ENCODE results near the gene IL27RA.

- no peak for TF ChIP-seq REST (IDR thresholded peaks at IDR 0.05)
- TF ChIP-seq JUNB (IDR thresholded peaks at IDR 0.05), result no peak
- no peak for TF ChIP-seq MAFK (IDR thresholded peaks at IDR 0.05; ENCODE audit: partially characterized antibody)
- no peak for TF ChIP-seq PHF8 (IDR thresholded peaks at IDR 0.05; ENCODE audit: borderline replicate concordance, low read depth)
- no peak for TF ChIP-seq RARB (CRISPR knock-in tag; IDR thresholded peaks at IDR 0.05)
- no peak for TF ChIP-seq POLR2A (IDR thresholded peaks at IDR 0.05; ENCODE audit: low read length)
- no peak for TF ChIP-seq CHD2 (IDR thresholded peaks at IDR 0.05; ENCODE audit: low read length, partially characterized antibody)
- TF ChIP-seq CTCF (IDR thresholded peaks at IDR 0.05), result no peak
- no peak for TF ChIP-seq RAD21 (conservative IDR thresholded peaks at IDR 0.05 in 1 of 2, IDR thresholded peaks at IDR 0.05 in 1 of 2)
- TF ChIP-seq GATA3 (IDR thresholded peaks at IDR 0.05; ENCODE audit: borderline replicate concordance), result no peak
- no peak for TF ChIP-seq KDM5A (IDR thresholded peaks at IDR 0.05)
- TF ChIP-seq JUN (IDR thresholded peaks at IDR 0.05), result no peak
- no peak for TF ChIP-seq MAZ (IDR thresholded peaks at IDR 0.05; ENCODE audit: borderline replicate concordance, low read depth, low read length)
Observed at GRCh38 chr19:14094854-14095253, 63.3 kb downstream of the IL27RA start.

Measured in A549 (cell line).